Uterus (tissue), 2 donors: Measurements from ENCODE around the gene SLC25A48.

ENCODE experiments used
- POLR2A ChIP-seq, 2 donors: fragments of 450-650 bp; IDR thresholded peaks; one replicate each; pipeline ENCODE4 v1.6.1; 2016; ENCODE audit warnings: antibody characterized with exemption in 2 of 2, mild to moderate bottlenecking in 1 of 2, moderate library complexity in 1 of 2
- TF ChIP-seq, protein P1 (sequence below), 4 experiments: fragments of 200-600 bp in 2 of 4; fragments of 450-650 bp in 2 of 4; sonication (generic) in 2 of 4; IDR thresholded peaks; one replicate each; pipeline ENCODE4 v1.5.1; 2016 to 2019; ENCODE audit warnings: antibody characterized with exemption in 4 of 4, mild to moderate bottlenecking in 2 of 4, moderate library complexity in 1 of 4

DNA sequence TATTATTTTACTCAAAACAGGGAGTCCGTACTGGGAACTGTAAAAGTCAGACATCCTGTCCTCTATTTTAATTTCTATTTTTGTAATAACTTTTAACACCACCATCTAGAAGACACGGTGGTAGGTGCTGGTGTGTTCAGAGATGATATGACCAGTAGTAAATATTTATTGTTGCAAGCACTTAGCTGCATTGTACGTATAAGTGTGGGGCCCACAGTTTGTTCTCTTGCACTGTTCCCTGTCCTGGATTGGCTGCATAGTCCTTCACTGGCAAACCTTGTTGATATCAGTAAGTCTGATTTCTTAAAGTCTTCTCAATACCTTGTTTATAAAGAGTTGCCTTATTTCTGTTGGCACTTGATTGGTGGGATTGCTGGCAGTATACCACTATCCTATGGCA, 85.7 kb downstream of the SLC25A48 start:
- TF ChIP-seq, protein P1, sequence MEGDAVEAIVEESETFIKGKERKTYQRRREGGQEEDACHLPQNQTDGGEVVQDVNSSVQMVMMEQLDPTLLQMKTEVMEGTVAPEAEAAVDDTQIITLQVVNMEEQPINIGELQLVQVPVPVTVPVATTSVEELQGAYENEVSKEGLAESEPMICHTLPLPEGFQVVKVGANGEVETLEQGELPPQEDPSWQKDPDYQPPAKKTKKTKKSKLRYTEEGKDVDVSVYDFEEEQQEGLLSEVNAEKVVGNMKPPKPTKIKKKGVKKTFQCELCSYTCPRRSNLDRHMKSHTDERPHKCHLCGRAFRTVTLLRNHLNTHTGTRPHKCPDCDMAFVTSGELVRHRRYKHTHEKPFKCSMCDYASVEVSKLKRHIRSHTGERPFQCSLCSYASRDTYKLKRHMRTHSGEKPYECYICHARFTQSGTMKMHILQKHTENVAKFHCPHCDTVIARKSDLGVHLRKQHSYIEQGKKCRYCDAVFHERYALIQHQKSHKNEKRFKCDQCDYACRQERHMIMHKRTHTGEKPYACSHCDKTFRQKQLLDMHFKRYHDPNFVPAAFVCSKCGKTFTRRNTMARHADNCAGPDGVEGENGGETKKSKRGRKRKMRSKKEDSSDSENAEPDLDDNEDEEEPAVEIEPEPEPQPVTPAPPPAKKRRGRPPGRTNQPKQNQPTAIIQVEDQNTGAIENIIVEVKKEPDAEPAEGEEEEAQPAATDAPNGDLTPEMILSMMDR (IDR thresholded peaks at IDR 0.05): no peak
- TF ChIP-seq POLR2A (IDR thresholded peaks at IDR 0.05): no peak
